ENCODE measurements around the gene SLC45A3. TPM values are rescaled to one million over a fixed set of nuclear protein-coding genes. Genes with fewer than 3 reads are reported as not detected.

The SLC45A3 gene
- total RNA-seq, 1 experiment from 2014 or later, result 16.7 TPM

- Mint-ChIP-seq H3K4me1 (peaks cover 73% of the 10 kb centered on the region in 2 experiments), H3K27me3 (ENCODE audit: low read depth) (peaks cover 3% of the 10 kb centered on the region), H3K4me3 (peak overlapping the region in 1 of 2 experiments; percentile 66; a peak in 1 of 5 replicates), H3K36me3 (ENCODE audit: insufficient read depth in 1 of 3, low read depth in 3 of 3) (no peaks in the 10 kb centered on the region; a peak in 3 of 7 replicates), H3K9me3 (no peaks in the 10 kb centered on the region; a peak in 1 of 5 replicates), H3K27ac (peak overlapping the region; percentile 59 to 78 (median 74))
- Histone ChIP-seq H2AFZ (ENCODE audit: low read length) (no peak overlapping the region), H4K20me1 (ENCODE audit: control insufficient read depth, insufficient read depth, insufficient read length) (no peaks in the 10 kb centered on the region), H3K4me2 (ENCODE audit: insufficient read depth, insufficient read length, low read length) (no peak overlapping the region), H4K8ac (replicated peaks; ENCODE audit: insufficient read length, low read depth, low read length) (no peak overlapping the region), H3K79me1 (ENCODE audit: insufficient read depth, low read depth, low read length, poor library complexity, severe bottlenecking) (no peaks in the 10 kb centered on the region), H3K4ac (ENCODE audit: low read depth, low read length) (no peak overlapping the region), H3K23ac (ENCODE audit: insufficient read length, low read depth, low read length) (no peak overlapping the region), H3K27ac (ENCODE audit: insufficient read length, low read depth, low read length) (no peak overlapping the region), H2AK5ac (ENCODE audit: insufficient read length, low read length) (no peak overlapping the region), H3T11ph (ENCODE audit: low read length) (no peak overlapping the region), H4K91ac (ENCODE audit: insufficient read length, low read depth, low read length) (no peak overlapping the region), H2BK12ac (ENCODE audit: insufficient read length, low read depth, low read length) (no peak overlapping the region), H2BK20ac (ENCODE audit: low read depth, low read length, poor library complexity, severe bottlenecking) (no peak overlapping the region), H3K23me2 (ENCODE audit: insufficient read length, low read depth, low read length, poor library complexity, severe bottlenecking) (peaks cover 8% of the 10 kb centered on the region), H3K14ac (ENCODE audit: insufficient read depth, low read length) (no peak overlapping the region), H3K79me2 (ENCODE audit: insufficient read depth, low read length) (no peaks in the 10 kb centered on the region; the same call in 1 of the 2 replicates), H2BK120ac (ENCODE audit: low read depth, low read length, poor library complexity, severe bottlenecking) (no peak overlapping the region), H3K27me3 (ENCODE audit: insufficient read depth, low read length) (no peaks in the 10 kb centered on the region), H4K5ac (ENCODE audit: insufficient read length, low read depth, low read length) (no peak overlapping the region), H3K9ac (ENCODE audit: extremely low read depth, insufficient read length, low read length) (no peak overlapping the region), H3K4me1 (ENCODE audit: insufficient read depth, low read length) (peaks cover 15% of the 10 kb centered on the region; the same call in 1 of the 2 replicates), H3K56ac (ENCODE audit: insufficient read length, low read depth, low read length) (no peak overlapping the region), H3K9me3 (ENCODE audit: control insufficient read depth, low read depth, low read length) (no peaks in the 10 kb centered on the region), H2BK5ac (ENCODE audit: insufficient read length, low read length) (no peak overlapping the region), H2BK15ac (ENCODE audit: low read depth, low read length) (no peak overlapping the region), H3K18ac (ENCODE audit: insufficient read length, low read depth, low read length) (no peak overlapping the region)
- TF ChIP-seq, protein P1, sequence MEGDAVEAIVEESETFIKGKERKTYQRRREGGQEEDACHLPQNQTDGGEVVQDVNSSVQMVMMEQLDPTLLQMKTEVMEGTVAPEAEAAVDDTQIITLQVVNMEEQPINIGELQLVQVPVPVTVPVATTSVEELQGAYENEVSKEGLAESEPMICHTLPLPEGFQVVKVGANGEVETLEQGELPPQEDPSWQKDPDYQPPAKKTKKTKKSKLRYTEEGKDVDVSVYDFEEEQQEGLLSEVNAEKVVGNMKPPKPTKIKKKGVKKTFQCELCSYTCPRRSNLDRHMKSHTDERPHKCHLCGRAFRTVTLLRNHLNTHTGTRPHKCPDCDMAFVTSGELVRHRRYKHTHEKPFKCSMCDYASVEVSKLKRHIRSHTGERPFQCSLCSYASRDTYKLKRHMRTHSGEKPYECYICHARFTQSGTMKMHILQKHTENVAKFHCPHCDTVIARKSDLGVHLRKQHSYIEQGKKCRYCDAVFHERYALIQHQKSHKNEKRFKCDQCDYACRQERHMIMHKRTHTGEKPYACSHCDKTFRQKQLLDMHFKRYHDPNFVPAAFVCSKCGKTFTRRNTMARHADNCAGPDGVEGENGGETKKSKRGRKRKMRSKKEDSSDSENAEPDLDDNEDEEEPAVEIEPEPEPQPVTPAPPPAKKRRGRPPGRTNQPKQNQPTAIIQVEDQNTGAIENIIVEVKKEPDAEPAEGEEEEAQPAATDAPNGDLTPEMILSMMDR (conservative IDR thresholded peaks at IDR 0.05), result no peak
- no peak for DNase-seq
- no CpG with 5 or more reads among the region's 5 CpGs for WGBS (ENCODE audit: extremely low coverage, insufficient read length, low lambda C conversion rate)
These were observed 4.3 kb downstream of the SLC45A3 start for GRCh38 chr1:205676002-205676401.
